ENCODE data around the gene UNKL.
A peak's percentile ranks its signal among the peaks of the same experiment; 100 is the strongest.

UNKL gene

GRCh38 chr16:1401758-1402154, 12.7 kb downstream of the UNKL start:
- DNase-seq (ENCODE audit: low spot score) = no peak

GRCh38 chr16:1401061-1401757, 13.3 kb downstream of the UNKL start:
- no peak for DNase-seq (ENCODE audit: low spot score)

- DNase-seq (ENCODE audit: low spot score) = no peak
Observed at GRCh38 chr16:1398826-1399581, 15.5 kb downstream of the UNKL start.

- DNase-seq (ENCODE audit: low spot score) = no peak
Observed at GRCh38 chr16:1398351-1398750, 16.2 kb downstream of the UNKL start.

GRCh38 chr16:1397779-1398178, 16.7 kb downstream of the UNKL start:
- DNase-seq (ENCODE audit: low spot score) = no peak

- DNase-seq (ENCODE audit: low spot score) = no peak
Observed at GRCh38 chr16:1395444-1396031, 19.0 kb downstream of the UNKL start.

GRCh38 chr16:1394367-1394951, 20.0 kb downstream of the UNKL start:
- DNase-seq (ENCODE audit: low spot score) = no peak

GRCh38 chr16:1393613-1394176, 20.8 kb downstream of the UNKL start:
- DNase-seq (ENCODE audit: low spot score) = no peak

- no peak for DNase-seq (ENCODE audit: low spot score)
Observed at GRCh38 chr16:1392826-1393225, 21.7 kb downstream of the UNKL start.

GRCh38 chr16:1390239-1390779, 24.2 kb downstream of the UNKL start:
- DNase-seq (ENCODE audit: low spot score) = no peak

GRCh38 chr16:1389762-1390161, 24.7 kb downstream of the UNKL start:
- no peak for DNase-seq (ENCODE audit: low spot score)

GRCh38 chr16:1387331-1387730, 27.2 kb downstream of the UNKL start:
- no peak for DNase-seq (ENCODE audit: low spot score)

GRCh38 chr16:1385232-1385631, 29.3 kb downstream of the UNKL start:
- no peak for DNase-seq (ENCODE audit: low spot score)

- DNase-seq (ENCODE audit: low spot score) = no peak
Observed at GRCh38 chr16:1383556-1383955, 30.9 kb downstream of the UNKL start.

- DNase-seq (ENCODE audit: low spot score) = no peak
Observed at GRCh38 chr16:1381612-1382406, 32.7 kb downstream of the UNKL start.

- no peak for DNase-seq (ENCODE audit: low spot score)
Observed at GRCh38 chr16:1380195-1380594, 34.3 kb downstream of the UNKL start.

- peak; percentile 50 for DNase-seq (ENCODE audit: low spot score)
Observed at GRCh38 chr16:1379304-1380076, 35.0 kb downstream of the UNKL start.

- peak; percentile 65 for DNase-seq (ENCODE audit: low spot score)
Observed at GRCh38 chr16:1378804-1379303, 35.6 kb downstream of the UNKL start.

- DNase-seq (ENCODE audit: low spot score) = no peak
Observed at GRCh38 chr16:1378087-1378803, 36.3 kb downstream of the UNKL start.
